ENCODE data around the gene PEMT. TPM values are rescaled to one million over a fixed set of nuclear protein-coding genes. Genes with fewer than 3 reads are reported as not detected.
A peak's percentile ranks its signal among the peaks of the same experiment; 100 is the strongest.

The PEMT gene
- total and polyA plus RNA-seq, 2 of the 4 experiments (the other 2 are of a cell fraction): 23.3 to 49.5 TPM

GRCh38 chr17:17546399-17547185 lies 44.9 kb downstream of the PEMT start:
- H2AK9ac ChIP-seq (replicated peaks; ENCODE audit: low read depth, low read length, poor library complexity): no peak overlapping the region
- no peak overlapping the region for H3K9ac ChIP-seq (ENCODE audit: low read depth, low read length)
- peaks cover 9% of the 10 kb centered on the region for H4K20me1 ChIP-seq (ENCODE audit: insufficient read depth, low read length)
- no peak for ATAC-seq (ENCODE audit: low read depth)
- H4K5ac ChIP-seq (ENCODE audit: low read depth, low read length): no peak overlapping the region
- no peak overlapping the region for H3K18ac ChIP-seq (ENCODE audit: low read depth, low read length)
- intact Hi-C loops (cut with micrococcal nuclease): no loop called here
- dilution Hi-C loops (cut with HindIII; ENCODE audit: low sequenced_read_pairs, unreplicated experiment): no loop called here
- H3K9me3 ChIP-seq (ENCODE audit: control insufficient read depth, insufficient read depth, low read length): no peaks in the 10 kb centered on the region
- H3K27ac ChIP-seq (ENCODE audit: insufficient read depth, low read length): no peak overlapping the region
- no peak overlapping the region for H3K4ac ChIP-seq (ENCODE audit: low read depth, low read length)
- ChIA-PET POLR2A (ENCODE audit: unreplicated experiment) (no interaction called here), CTCF (interaction anchor here (0.5 kb wide), 1 partner anchor 47 kb away, joined by 3 read pairs; no protein-coding TSS in a partner anchor)
- in situ Hi-C loops (cut with MboI; ENCODE audit: low sequenced_read_pairs): no loop called here
- TF ChIP-seq CTCF (conservative IDR thresholded peaks at IDR 0.05; ENCODE audit: low read depth, low read length) (no peak), BHLHE40 (IDR thresholded peaks at IDR 0.05; ENCODE audit: low read depth, low read length) (no peak), SMC3 (IDR thresholded peaks at IDR 0.05; ENCODE audit: low read depth, low read length) (no peak), FOS (IDR thresholded peaks at IDR 0.05; ENCODE audit: low read depth, low read length) (no peak), MXI1 (IDR thresholded peaks at IDR 0.05; ENCODE audit: borderline replicate concordance, low read depth, low read length) (no peak), MAZ (IDR thresholded peaks at IDR 0.05; ENCODE audit: borderline replicate concordance, low read depth, low read length) (no peak), NFE2L2 (IDR thresholded peaks at IDR 0.05; ENCODE audit: low read depth, low read length) (no peak), RAD21 (IDR thresholded peaks at IDR 0.05; ENCODE audit: low read length) (no peak), CHD1 (IDR thresholded peaks at IDR 0.05; ENCODE audit: low read depth, low read length) (no peak), CEBPB (IDR thresholded peaks at IDR 0.05; ENCODE audit: low read depth, low read length) (no peak)
- TF ChIP-seq, protein P1, sequence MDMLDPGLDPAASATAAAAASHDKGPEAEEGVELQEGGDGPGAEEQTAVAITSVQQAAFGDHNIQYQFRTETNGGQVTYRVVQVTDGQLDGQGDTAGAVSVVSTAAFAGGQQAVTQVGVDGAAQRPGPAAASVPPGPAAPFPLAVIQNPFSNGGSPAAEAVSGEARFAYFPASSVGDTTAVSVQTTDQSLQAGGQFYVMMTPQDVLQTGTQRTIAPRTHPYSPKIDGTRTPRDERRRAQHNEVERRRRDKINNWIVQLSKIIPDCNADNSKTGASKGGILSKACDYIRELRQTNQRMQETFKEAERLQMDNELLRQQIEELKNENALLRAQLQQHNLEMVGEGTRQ (IDR thresholded peaks at IDR 0.05; ENCODE audit: low read depth, low read length): no peak
- TF ChIP-seq, protein P2, sequence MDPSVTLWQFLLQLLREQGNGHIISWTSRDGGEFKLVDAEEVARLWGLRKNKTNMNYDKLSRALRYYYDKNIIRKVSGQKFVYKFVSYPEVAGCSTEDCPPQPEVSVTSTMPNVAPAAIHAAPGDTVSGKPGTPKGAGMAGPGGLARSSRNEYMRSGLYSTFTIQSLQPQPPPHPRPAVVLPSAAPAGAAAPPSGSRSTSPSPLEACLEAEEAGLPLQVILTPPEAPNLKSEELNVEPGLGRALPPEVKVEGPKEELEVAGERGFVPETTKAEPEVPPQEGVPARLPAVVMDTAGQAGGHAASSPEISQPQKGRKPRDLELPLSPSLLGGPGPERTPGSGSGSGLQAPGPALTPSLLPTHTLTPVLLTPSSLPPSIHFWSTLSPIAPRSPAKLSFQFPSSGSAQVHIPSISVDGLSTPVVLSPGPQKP (IDR thresholded peaks at IDR 0.05; ENCODE audit: borderline replicate concordance, low read depth, low read length): no peak
- DNase-seq: no peak
- no peak overlapping the region for H3K4me2 ChIP-seq (ENCODE audit: low read depth, low read length)
- BruUV-seq (replicated peaks): no TSS peak
- H2AFZ ChIP-seq (replicated peaks; ENCODE audit: low read length, poor library complexity): no peak overlapping the region
- no peaks in the 10 kb centered on the region for H3K36me3 ChIP-seq (ENCODE audit: control insufficient read depth, insufficient read depth, low read length)
- H2AK5ac ChIP-seq (ENCODE audit: low read depth, low read length): 0 out of 2 replicates have a peak overlapping the region, but pooled peaks have one; percentile 39
- no peak overlapping the region for H2BK120ac ChIP-seq (ENCODE audit: low read depth, low read length)
- no peak overlapping the region for H2BK5ac ChIP-seq (ENCODE audit: low read depth, low read length, poor library complexity, severe bottlenecking)
- H3K4me3 ChIP-seq (ENCODE audit: insufficient read depth, low read depth, low read length): no peak overlapping the region
- H4K8ac ChIP-seq (ENCODE audit: low read depth in 2 of 2, low read length in 2 of 2): no peak overlapping the region
- peaks cover 12% of the 10 kb centered on the region for H3K9me1 ChIP-seq (ENCODE audit: insufficient read depth, low read length)
- no peak overlapping the region for H3K56ac ChIP-seq (ENCODE audit: extremely low read depth, insufficient read depth, low read length)
- peaks cover 9% of the 10 kb centered on the region for H3K4me1 ChIP-seq (ENCODE audit: control insufficient read depth, insufficient read depth, low read length)
- no peak overlapping the region for H2BK15ac ChIP-seq (ENCODE audit: low read depth, low read length)
- no peak overlapping the region; the same call in 1 of the 2 replicates for H3K14ac ChIP-seq (replicated peaks; ENCODE audit: low read depth, low read length)
- no peak overlapping the region for H4K91ac ChIP-seq (ENCODE audit: insufficient read depth, low read depth, low read length)
- no peaks in the 10 kb centered on the region for H3K27me3 ChIP-seq (ENCODE audit: control insufficient read depth, insufficient read depth, low read length)
- no peaks in the 10 kb centered on the region for H3K79me1 ChIP-seq (ENCODE audit: low read depth in 1 of 2, low read length in 2 of 2)
- WGBS, 2 experiments (ENCODE audit: extremely low coverage in 2 of 2, insufficient read length in 1 of 2): 90% methylated on average over 9 of the region's 16 CpGs; no CpG with 5 or more reads in 1 of the 2 experiments
- H2BK20ac ChIP-seq (ENCODE audit: low read depth, low read length): no peak overlapping the region
- H3K23ac ChIP-seq (ENCODE audit: low read depth, low read length): no peak overlapping the region

All from IMR-90 (cell line).